Astrocyte (in vitro differentiated cells and primary cell): Measurements from ENCODE around the gene TMPRSS9.

Source experiments
- CTCF ChIP-seq: IDR thresholded peaks from 2 replicates; pipeline ENCODE4 v1.5.1; 2011; ENCODE audit warnings: low read depth, mild to moderate bottlenecking, inconsistent platforms, low read length, moderate library complexity; ENCODE audit not compliant: insufficient read depth
- EZH2 ChIP-seq: IDR thresholded peaks from 2 replicates; pipeline ENCODE4 v1.6.1; 2012; ENCODE audit warnings: mild to moderate bottlenecking, low read length, inconsistent platforms; ENCODE audit not compliant: insufficient read depth

GRCh38 chr19:2389594-2389993, 29.5 kb downstream of the TMPRSS9 start:
- TF ChIP-seq CTCF = no peak
- TF ChIP-seq EZH2 = no peak
